NCI-H2196 treated with DMSO at 0.1 percent for 48 hours (cell line): Measurements from ENCODE around the gene ARAP1.

Source experiments
- DNase-seq: peaks from one replicate; lab custom pipeline; 2025; ENCODE audit not compliant: unreplicated experiment; lab: John Stamatoyannopoulos, UW

The ARAP1 gene

GRCh38 chr11:72780296-72781062 lies 28.3 kb upstream of the ARAP1 start:
- no peak for DNase-seq

GRCh38 chr11:72779495-72780128 lies 27.4 kb upstream of the ARAP1 start:
- DNase-seq = no peak

GRCh38 chr11:72778535-72779494 lies 26.6 kb upstream of the ARAP1 start:
- no peak for DNase-seq

- DNase-seq = no peak
Observed at GRCh38 chr11:72777755-72778278, 25.6 kb upstream of the ARAP1 start.

- peak; percentile 16 for DNase-seq
Observed at GRCh38 chr11:72776844-72777754, 24.9 kb upstream of the ARAP1 start.

GRCh38 chr11:72776117-72776843 lies 24.1 kb upstream of the ARAP1 start:
- no peak for DNase-seq

GRCh38 chr11:72775288-72776110 lies 23.3 kb upstream of the ARAP1 start:
- DNase-seq = no peak

GRCh38 chr11:72774499-72774898 lies 22.3 kb upstream of the ARAP1 start:
- no peak for DNase-seq

- no peak for DNase-seq
Observed at GRCh38 chr11:72773696-72774095, 21.5 kb upstream of the ARAP1 start.

- DNase-seq = no peak
Observed at GRCh38 chr11:72773291-72773690, 21.1 kb upstream of the ARAP1 start.

- DNase-seq = no peak
Observed at GRCh38 chr11:72772059-72772458, 19.9 kb upstream of the ARAP1 start.

- DNase-seq = no peak
Observed at GRCh38 chr11:72771507-72771906, 19.3 kb upstream of the ARAP1 start.

GRCh38 chr11:72770799-72771198 lies 18.6 kb upstream of the ARAP1 start:
- DNase-seq = no peak

- DNase-seq = no peak
Observed at GRCh38 chr11:72769680-72770079, 17.5 kb upstream of the ARAP1 start.

- no peak for DNase-seq
Observed at GRCh38 chr11:72768581-72768980, 16.4 kb upstream of the ARAP1 start.

GRCh38 chr11:72767203-72768062 lies 15.2 kb upstream of the ARAP1 start:
- DNase-seq = no peak

- no peak for DNase-seq
Observed at GRCh38 chr11:72766152-72766902, 14.1 kb upstream of the ARAP1 start.
